K562 (cell line): ENCODE results near the gene TTLL9. TPM values are rescaled to one million over a fixed set of nuclear protein-coding genes. Genes with fewer than 3 reads are reported as not detected.

Experiments used
- CBFB ChIP-seq: sonication (generic); formaldehyde crosslinking; IDR thresholded peaks from 2 replicates; pipeline ENCODE4 v1.4.0; 2020; ENCODE audit warnings: mild to moderate bottlenecking, missing genetic modification reagents
- E2F5 ChIP-seq: sonication (generic); formaldehyde crosslinking; IDR thresholded peaks from 2 replicates; pipeline ENCODE4 v1.8.0; 2022; ENCODE audit warnings: mild to moderate bottlenecking, missing genetic modification reagents
- EZH2 ChIP-seq: IDR thresholded peaks from 2 replicates; pipeline ENCODE4 v1.6.1; 2012; ENCODE audit warnings: low read depth, mild to moderate bottlenecking, inconsistent platforms, low read length, borderline replicate concordance
- IRF1 ChIP-seq: sonication (generic); formaldehyde crosslinking; IDR thresholded peaks from 2 replicates; pipeline ENCODE4 v1.8.0; 2022; ENCODE audit warnings: missing genetic modification reagents, mild to moderate bottlenecking, borderline replicate concordance
- KLF16 ChIP-seq: IDR thresholded peaks from 2 replicates; pipeline ENCODE4 v1.6.1; 2016; ENCODE audit warnings: antibody characterized with exemption
- NRF1 ChIP-seq, 2 experiments: fragments of 450-650 bp; IDR thresholded peaks in 1 of 2; conservative IDR thresholded peaks in 1 of 2; 2 replicates each; pipeline ENCODE4 v1.6.1; 2014; ENCODE audit warnings: mild to moderate bottlenecking in 2 of 2
- SREBF2 ChIP-seq: sonication (generic); formaldehyde crosslinking; IDR thresholded peaks from 2 replicates; pipeline ENCODE4 v1.4.0; 2020; ENCODE audit warnings: mild to moderate bottlenecking, missing genetic modification reagents
- STAT5B ChIP-seq: fragments of 250-450 bp; sonication (Bioruptor Pico); IDR thresholded peaks from 2 replicates; pipeline ENCODE4 v1.8.0; 2021; ENCODE audit warnings: mild to moderate bottlenecking, inconsistent platforms
- TCF3 ChIP-seq: sonication (generic); formaldehyde crosslinking; IDR thresholded peaks from 2 replicates; pipeline ENCODE4 v1.4.0; 2020; ENCODE audit warnings: mild to moderate bottlenecking, missing genetic modification reagents
- polyA plus RNA-seq, 8 experiments: library from polyadenylated mRNA; depleted of rRNA in 4 of 8; stranded (reverse) in 5 of 8; unstranded in 3 of 8; fragments of >200 nt; fragmentation: Nextera tagmentation in 2 of 8; fragmentation: Illumina TruSeq in 1 of 8; extraction: Ambion mirVana in 2 of 8; extraction: Trizol in 1 of 8; gene quantifications; 2 replicates each; pipeline versions ENCODE4 v1.2.1 to v1.2.3, GENCODE V29; 2011 to 2014; ENCODE audit warnings: inconsistent platforms in 1 of 8, missing spikeins in 1 of 8
- total RNA-seq, 7 experiments: library from RNA; depleted of rRNA in 6 of 7; stranded (reverse); fragments of >200 nt in 6 of 7; fragmentation: Illumina TruSeq in 2 of 7; extraction: Trizol in 2 of 7; gene quantifications; 2 replicates each; pipeline versions ENCODE4 v1.2.1 to v1.2.3, GENCODE V29; 2011 to 2021; ENCODE audit warnings: low replicate concordance in 1 of 7

Gene TTLL9
- total and polyA plus RNA-seq, 9 of the 15 experiments (the other 6 are each of a cell fraction or from before 2014, with no cell fraction given) = 0.06 to 0.07 TPM; not detected in 7

- TF ChIP-seq KLF16 (0 out of 2 replicates have a peak, but pooled peaks have one; percentile 40), TCF3 (CRISPR knock-in tag) (no peak), STAT5B (CRISPR knock-in tag) (no peak), SREBF2 (CRISPR knock-in tag) (no peak), NRF1 (conservative IDR thresholded peaks at IDR 0.05 in 1 of 2, IDR thresholded peaks at IDR 0.05 in 1 of 2) (peak in 1 of 2 experiments; percentile 46; a peak in 2 of 4 replicates), E2F5 (CRISPR knock-in tag) (no peak), CBFB (no peak), EZH2 (peak; percentile 99), IRF1 (CRISPR knock-in tag) (no peak)
These were observed at the start of gene TTLL9, which contains the start of gene DUSP15 (continued) for GRCh38 chr20:31869942-31870725.
